HCEC 1CT (cell line): ENCODE measurements around the gene UBE2O.

Source experiments
- DNase-seq: peaks from one replicate; pipeline ENCODE4 v3.0.0-alpha.2; 2017

The UBE2O gene

DNA sequence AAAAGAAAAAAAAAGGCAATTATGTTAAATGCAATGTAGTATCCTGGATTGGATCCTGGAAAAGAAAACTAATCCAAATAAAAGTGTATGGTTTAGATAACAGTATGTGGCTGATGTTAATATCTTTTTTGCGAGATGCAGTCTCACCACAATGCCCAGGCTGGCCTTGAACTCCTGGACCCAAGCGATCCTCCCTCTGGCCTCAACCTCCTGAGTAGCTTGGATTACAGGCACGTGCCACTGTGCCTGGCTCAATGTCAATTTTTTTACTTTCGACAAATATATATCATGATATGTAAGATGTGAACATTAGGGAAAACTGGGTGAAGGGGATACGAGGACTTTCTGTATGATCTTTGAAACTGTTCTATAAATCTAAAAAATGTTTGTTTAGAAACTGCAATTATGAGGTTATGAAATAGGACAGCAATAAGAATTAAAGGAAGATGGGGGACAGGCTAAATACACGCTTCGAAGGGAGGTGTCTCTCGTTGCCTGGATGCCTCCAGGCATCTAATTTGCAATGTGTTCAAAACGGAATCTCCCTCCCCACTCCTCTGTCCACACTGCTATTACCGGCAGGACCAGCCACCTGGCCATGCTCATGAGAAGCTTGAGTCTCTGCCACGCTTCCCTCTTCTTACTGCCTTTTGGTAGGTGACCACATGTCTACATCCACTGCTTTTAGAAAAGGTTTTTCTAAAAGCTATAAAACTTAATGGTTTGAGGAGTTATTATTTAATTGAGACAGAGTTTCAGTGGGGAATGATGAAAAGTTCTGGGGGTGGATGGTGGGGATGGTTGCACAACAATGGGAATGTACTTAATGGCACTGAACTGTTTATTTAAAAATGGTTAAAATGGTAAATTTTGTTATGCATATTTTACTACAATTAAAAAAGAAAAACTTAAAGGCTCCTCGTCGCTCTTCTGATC, 15.2 kb downstream of the UBE2O start:
- DNase-seq: no peak

DNA sequence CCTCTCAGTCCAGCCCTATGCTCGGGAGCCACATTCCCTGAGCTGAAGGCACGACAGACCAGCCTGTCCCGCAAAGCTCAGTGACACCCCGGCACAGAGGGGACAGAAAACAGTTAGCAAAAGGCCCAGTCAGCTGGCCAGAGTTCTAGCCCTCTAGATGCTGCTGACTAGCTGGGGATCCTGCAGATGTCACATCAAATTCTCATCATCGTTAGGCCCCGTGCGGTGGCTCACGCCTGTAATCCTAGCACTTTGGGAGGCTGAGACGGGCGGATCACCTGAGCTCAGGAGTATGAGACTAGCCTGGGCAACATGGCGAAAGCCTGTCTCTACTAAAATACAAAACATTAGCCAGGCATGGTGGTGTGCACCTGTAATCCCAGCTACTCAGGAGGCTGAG, 17.2 kb downstream of the UBE2O start:
- no peak for DNase-seq

DNA sequence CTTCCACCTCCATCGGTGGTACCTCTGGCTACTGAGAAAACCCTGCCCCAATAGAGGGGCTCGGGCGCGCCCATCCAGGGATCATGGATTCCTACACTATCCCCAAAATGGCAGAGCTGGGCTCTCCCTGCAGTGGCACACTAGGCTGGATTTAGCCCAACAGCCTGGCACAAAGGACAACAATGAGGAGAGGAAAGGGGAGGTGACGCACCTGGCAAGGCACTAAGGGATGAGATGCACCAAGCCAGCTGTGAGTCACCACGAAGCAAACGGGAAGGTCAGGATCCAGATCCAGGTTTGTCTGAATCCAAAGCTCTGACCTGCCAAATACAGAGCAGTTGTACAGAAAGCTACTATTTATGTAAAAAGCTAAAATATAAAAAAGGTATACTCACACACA, 18.1 kb downstream of the UBE2O start:
- no peak for DNase-seq

DNA sequence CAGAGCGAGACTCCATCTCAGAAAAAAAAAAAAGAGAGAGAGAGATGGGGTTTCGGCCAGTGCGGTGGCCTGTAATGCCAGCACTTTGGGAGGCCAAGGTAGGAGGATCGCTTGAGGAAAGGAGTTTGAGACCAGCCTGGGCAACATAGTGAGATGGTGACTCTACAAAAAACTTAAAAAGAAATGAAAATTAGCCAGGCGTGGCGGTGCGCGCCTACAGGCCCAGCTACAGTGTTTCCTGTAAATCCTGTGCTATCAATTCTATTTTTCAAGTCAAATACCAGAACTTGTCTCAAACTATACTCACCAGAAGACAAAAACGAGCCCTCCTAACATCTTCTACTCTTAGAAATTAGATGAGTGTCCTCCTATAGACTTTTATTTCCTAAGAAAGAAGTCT, 19.3 kb downstream of the UBE2O start:
- no peak for DNase-seq

DNA sequence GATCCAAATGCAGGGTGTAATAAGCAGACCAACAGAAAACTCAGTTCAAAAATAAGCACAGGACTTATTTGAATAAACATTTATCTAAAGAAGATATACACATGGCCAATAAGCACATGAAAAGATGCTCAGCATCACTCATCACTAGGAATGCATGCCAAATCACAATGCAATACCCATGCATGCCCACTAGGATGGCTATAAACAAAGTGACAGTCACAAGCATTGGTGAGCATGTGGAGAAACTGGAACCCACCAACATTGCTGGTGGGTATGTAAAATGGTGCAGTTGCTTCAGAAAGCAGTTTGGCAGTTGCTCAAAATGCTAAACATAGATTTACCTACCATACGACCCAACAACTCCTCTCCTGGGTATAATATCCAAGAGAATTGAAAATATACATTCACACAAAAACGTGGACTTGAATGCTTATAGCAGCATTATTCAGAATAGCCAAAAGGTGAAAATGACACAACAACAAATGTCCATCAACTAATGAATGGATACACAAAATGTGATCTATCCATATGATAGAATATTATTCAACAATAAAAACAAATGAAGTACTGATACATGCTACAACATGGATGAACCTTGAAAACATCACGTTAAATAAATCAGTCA, 20.1 kb downstream of the UBE2O start:
- DNase-seq: peak; percentile 39

DNA sequence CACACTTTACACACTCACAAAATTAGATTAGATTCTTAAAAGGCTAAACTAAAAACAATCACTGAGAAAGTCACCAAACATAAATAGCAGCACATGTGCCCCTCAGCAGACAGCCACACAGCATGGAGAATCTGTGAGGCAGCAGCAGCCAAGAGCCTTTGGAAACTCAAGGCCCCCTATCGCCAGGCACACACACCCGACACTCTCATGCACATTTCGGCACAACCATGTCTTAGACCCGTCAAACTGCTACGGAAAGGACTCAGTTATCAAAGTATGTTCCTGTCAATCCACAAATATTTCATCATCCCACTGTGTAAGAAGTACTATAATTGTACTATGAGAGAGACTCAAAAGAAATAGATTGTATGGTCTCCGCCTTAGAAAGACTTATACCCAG, 20.9 kb downstream of the UBE2O start:
- no peak for DNase-seq

DNA sequence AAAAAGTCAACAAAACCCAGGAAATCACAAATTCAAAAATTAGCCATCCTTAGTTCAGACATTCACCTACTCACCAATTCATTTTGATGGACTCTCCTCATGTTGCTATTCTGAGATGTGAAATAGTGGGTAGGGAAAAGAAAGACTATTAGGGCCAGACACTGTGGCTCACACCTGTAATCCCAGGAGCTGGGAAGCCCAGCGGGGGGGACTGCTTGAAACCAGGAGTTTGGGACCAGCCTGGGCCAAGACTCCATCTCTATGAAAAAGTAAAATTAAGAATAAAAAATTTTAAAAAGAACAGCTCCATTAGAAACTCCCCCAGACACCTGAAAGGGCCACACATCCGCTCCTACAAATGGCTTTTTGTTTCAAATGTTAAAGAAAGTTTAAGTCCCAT, 21.4 kb downstream of the UBE2O start:
- DNase-seq: no peak

DNA sequence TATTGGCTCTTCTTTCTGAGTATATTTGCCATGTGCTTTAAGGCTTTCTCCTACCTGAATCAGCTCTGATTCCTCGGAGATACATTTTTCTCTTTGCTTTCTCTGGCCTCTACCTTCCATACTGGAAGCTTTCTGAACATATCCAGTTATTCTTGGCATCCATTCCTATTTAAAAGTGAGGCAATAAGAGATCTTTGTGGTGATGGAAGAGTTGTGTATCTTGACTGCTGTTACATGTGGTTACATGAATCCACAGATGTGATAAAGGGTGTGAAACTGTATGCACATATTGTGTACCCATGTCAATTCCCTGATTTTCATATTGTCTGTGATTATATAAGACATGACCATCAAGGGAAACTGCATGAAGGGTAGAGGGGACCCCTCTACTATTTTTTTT, 24.4 kb downstream of the UBE2O start:
- DNase-seq: no peak

DNA sequence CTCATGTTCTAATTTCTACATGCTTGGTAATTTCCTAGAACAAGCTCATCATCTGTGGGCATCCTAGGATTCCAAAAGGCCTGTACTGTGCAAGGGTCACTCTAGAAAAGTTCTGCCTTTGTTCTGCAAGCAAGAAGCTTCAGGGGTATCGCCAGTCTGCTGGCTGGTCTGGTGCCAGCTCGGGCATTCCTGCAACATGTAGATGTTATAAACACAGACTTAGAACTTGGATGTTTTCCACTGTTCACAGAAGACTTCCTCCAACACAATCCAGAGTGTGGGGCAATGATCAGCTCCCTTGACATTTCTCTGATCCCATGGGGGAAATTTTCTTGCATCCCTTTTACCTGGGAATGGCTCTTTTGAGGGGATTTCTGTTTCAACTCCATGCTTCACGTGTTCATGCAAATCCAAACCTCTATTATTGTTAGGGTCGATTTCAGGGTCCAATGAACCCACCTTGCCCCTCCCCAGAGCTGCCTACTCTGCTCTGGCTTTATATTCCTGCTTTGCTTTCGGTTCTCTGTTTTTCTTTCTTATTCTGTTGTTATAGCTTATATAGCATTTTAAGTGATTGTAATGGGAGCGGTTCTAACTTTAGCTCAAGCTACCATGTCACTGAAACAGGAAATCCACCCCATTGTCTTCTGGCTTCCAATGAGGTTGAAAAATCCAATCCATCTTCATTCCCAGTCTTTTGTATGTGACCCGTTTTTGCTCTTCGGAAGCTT, 25.3 kb downstream of the UBE2O start:
- peak; percentile 25 for DNase-seq

DNA sequence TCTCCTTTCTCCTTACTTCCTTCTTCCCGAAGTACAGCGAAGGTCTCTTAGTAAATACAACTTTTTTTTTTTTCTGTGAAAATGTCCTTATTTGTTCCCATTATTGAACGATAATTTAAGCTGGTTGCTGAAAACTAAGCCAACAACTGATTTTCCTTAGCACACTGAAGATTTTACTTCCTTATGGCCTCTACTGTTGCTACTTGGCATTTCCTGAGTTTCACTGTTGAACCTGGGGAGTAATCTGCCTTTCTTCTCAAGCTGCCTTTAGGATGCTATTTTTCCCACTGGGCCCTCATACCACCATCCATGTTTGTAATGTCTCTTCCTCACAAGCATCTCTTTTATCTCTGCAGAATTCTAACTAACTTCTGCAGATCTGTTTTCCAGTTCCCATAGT, 26.1 kb downstream of the UBE2O start:
- DNase-seq: no peak

DNA sequence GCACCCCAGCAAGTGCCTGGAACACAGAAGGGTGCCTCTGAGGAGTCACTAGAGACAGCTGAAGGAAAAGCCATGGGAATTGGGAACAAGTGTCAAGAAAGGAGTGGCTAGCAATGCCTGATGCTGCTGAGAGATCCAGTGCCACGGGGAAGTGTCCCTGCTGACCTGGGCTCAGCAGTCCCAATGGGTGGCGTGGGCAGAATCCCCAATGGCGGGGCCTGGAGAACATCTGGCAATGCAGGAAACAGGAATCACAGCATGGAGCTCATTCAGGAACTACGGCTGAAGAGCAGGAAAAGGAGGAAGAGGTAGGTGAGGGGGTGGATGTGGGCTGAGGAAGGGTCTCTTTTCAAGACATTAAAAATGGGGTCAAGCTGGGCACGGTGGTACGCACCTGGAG, 30.1 kb downstream of the UBE2O start:
- no peak for DNase-seq

DNA sequence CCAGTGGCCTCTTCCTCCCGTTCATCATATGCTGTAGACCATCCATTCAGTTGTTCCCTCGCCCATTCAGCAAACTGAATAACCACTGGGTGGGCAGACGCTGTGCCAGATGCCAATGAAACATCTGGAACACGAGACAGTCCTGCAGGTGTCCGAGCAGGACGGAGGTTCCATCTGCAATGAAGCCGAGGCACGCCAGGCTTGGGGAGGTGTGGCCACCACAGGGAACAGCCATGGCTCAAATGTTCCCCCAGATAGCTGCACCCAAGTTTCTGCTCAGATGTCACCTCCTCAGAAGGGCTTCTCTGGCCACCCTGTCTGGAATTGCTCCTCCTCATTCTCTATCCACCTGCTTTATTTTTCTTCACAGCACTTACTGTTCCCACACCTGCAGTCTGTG, 30.5 kb downstream of the UBE2O start:
- DNase-seq: no peak

DNA sequence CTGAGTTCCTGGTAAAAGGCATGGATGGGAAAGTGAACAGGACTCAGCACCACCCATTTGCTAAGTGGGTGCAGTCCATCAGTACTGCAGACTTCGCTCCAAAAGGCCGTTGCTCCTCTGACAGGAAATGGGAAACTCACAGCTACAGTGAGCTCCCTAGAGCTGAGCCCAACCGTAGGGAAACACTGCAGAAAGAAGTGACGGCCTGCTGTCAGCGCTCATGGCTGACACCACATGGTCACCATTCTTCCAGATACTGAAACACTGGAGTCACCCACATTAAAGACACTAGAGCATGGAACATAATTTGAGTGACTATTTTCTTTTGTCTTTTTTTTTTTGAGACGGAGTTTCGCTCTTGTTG, 31.9 kb downstream of the UBE2O start:
- no peak for DNase-seq

DNA sequence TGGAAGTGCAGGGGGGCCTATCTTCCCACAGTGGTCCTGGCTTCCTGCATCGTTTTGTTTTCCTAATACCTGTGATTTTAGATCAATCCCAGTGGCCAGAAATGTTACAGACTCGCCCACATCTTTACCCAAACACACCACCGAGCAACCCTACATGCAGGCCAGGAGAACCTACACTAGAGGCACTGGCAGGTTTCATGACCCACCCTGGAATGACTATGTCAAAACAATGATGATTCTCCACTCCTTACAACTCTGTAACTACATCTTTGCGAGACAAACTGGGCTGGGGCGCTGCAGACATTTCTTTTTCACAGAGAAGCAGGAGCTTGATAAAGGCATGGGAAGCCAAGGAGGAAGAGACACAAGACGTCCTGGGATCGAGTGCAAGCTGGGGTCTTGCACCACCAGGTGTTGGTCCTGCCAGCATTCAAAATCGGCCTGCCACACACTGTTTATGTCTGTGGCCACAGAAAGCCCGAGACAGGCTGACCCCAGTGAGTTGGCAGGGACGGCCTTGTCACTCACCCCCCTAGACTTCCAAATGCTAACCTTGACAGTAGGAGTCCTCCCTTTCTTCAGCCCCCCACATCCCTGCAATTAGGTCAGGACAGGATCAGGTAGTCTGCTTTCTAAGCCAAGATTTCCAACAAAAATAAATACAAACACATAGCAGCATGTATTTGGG, 32.5 kb downstream of the UBE2O start:
- no peak for DNase-seq

DNA sequence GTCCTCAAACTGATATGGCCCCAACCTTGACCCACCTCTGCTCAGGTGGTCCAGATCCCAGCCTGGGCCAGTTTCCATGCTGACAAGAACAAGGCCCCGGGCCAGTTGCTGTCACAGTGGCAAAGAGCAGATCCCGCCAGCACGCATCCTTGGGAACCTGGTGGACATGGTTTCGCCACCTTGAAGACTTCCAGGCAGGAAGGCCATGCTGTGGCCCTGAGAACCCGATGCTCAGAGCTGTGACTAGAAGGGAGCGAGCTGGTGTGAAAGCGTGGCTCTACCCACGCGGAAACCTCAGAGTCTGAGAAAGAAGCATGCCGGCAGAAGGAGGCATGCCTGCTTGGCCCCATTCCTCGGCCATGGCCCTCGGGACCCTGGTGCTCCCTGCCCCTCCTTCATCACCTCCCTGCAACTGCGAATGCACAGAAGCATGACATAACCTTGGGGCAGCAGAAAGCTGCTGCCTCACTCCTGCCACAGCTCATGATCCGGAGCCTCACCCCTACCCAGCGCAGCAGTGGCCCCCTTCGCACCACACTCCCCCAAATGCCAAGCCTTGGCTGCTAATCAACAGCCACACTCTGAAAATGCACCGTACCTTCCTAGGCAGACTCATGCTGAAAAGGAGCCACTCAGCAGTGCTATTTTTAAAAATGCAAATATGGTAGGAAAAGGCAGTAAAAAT, 33.2 kb downstream of the UBE2O start:
- no peak for DNase-seq

DNA sequence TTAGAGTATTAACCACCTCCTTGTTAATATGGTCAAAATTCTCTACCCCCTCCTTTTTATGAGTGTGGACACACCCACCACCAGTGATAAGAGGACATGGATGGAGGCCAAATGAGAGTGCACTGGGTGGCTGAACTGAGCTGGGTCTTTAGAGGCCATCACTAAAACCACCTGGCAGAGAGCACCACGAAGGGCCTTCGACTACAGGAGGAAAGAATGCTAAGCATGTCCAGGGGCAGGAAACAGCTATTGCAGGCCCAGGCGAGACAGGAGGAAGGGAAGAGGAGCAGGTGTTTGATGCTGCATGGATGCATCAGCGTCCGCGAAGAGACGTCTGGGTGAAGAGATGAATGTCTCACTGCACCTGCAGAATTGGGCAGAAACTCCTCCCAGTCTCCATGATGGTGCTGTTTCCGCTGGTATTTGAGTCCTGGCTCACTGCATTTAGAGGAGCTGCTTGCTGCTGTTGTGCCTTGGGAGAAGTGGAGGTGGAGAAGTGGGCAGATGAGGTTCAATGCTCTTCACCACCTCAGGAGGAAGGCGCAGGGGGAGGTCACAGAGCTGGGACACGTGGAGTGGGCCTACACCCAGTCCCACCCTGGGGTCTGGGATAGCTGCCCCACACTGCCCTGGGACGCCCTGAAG, 35.3 kb downstream of the UBE2O start:
- DNase-seq: no peak

DNA sequence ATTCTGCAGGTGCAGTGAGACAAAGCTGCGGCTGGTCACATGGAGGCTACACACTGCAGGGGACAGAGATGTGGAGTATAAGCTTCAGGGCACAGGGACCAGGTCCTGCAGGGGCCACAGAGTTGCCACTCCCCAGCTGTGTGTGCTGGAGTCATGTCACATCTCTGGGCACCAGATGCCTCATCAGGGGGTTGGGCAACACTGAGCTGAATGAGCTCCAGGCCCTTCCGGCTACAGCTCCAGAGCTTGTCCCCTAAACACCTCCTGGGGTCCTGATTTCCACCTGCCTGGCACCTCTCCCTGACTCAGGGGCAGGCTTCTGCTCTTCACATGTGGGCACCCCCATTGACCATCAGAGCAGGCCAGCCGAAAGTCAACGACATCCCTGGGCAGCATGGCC, 36.1 kb downstream of the UBE2O start:
- DNase-seq: no peak

DNA sequence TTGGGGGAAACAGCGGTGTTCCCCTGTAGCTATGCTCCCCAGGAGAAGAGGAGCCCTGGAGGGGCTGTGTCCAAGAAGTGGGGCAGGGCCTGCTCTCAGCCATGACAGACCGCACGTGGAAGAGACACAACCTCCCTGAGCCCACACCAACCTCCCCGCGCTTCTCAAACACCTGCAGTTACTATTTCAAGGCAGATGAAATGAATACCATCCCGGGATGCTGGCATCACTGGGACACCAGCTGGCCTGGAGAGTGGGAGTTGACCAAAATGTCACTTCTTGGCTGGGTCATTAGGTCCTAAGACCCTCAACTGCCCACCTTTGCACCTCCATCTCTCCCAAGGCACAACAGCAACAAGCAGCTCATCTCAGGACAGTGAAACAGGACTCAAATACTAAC, 36.5 kb downstream of the UBE2O start:
- no peak for DNase-seq

DNA sequence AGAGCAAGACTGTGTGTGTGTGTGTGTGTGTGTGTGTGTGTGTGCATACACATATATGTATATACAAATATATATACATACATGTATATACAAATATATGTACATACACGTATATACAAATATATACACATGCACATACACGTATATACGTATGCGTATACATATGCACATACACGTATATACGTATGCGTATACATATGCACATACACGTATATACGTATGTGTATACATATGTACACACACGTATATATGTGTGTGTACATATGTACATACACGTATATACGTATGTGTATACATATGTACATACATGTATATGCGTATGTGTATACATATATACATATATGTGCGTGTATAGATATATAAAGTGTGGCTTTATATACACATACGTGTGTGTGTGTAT, 37.2 kb downstream of the UBE2O start:
- no peak for DNase-seq

DNA sequence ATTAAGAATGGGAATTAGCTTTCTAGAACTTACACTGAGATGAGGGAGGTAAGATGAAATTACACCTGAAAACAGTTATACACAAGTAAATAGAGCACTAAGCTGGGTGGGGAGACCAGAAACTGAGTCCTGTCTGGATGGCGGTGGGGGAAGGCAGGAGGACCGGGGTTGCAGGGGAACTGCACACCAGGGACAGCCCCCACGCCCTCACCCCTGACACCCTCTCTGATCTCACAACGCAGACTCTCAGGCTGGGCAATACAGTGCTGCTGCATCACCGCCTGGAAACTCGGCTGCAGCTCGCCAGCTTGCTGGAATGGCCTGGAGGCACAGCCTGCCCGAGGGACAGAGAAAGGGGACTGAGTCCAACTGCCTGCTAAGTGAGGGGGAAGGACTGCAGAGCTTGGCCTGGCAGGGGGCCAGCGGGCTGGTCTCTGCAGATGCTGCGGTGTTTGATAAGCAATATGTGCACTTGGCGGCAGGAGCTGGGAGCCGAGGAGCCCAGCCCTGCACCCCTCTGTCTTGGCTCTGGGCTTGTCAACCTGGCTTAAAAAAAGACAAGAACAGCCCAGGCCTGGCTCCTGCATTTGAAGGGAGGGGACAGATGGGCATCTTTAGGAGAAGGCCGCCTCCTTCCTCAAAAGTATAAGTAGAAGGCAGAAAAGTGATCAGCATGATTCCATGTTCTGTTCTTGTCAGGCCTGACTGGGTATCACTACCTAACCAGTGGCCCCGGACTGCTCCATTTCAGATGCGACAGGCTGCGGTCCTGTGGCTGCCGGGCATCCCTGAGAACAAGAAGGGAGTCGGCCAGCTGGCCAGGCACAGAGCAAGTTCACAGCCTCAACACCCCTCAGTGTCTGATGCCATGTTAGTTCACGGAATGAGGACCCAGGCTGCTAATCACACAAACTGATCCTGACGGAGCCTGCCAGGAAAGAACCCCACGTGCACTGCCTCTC, 38.3 kb downstream of the UBE2O start:
- DNase-seq: no peak

DNA sequence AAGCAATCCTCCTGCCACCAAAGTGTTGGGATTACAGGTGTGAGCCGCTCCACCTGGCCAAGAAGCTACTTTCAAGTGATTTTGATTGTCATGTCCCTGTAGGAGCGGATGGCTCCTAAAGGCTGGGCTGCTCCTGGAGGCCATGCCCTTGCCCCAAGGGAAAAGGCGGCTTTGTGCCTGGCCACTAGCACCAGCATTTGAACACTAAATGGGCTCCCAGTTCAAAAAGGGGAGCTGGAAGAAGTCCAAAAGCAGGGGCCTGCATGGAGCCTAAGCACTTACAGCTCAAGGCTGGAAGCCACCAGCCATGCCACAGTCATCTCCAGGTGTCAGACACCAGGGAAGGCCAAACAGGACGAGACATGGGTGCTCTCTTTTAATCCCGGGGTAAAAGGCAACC, 41.7 kb downstream of the UBE2O start:
- DNase-seq: no peak
